GM21717 (cell line): ENCODE data around the gene CD72.

Experiments
- ATAC-seq: cut with Tn5 transposase; IDR thresholded peaks from one replicate; pipeline ENCODE4 v1.9.1; 2021; ENCODE audit warnings: mild to moderate bottlenecking, moderate library complexity; ENCODE audit not compliant: unreplicated experiment

Gene CD72, protein sequence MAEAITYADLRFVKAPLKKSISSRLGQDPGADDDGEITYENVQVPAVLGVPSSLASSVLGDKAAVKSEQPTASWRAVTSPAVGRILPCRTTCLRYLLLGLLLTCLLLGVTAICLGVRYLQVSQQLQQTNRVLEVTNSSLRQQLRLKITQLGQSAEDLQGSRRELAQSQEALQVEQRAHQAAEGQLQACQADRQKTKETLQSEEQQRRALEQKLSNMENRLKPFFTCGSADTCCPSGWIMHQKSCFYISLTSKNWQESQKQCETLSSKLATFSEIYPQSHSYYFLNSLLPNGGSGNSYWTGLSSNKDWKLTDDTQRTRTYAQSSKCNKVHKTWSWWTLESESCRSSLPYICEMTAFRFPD

DNA sequence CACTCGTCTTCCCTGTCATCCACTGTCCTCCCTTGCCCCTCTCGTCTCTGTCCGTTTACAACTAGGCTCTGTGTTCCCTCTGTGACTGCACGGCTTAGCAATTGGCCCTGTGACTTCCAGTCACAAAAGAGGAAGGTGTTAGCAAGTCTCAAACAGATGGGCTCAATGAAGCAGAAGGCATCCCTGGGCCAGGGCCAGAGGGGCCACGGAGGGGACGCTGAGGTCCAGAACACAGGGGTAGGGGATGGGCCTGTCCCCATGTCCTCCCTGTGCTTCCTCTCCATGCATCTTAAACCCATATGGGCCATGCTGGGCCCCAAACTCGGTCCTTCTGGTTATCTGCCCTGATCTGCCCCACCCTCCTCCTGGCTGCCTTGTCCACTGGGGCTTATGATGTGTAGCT, at the start of gene CD72:
TSS of gene CD72 (minus strand) at position 89 of the 403 bp plus-strand sequence. CDS start 110 bp downstream, outside the sequence.
- no peak for ATAC-seq

DNA sequence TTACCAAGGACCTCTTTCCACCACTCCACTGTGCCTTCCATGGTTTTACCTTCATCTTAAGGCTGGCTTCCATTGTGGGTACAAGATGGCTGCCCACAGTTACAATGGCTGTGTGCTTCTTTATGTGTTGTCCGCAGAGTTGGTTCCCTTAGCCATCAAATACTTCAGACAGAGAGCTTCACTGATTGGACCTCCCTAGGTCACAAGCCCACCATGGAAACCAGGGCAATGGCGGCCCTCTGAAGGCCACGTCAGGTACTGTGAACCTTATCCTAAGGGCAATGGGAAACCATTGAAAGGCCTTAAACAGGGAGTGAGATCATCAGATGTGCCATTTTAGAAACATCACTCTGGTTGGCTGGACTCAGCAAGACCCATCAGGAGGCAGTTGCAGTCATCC, 49.7 kb upstream of the CD72 start:
- ATAC-seq = no peak

DNA sequence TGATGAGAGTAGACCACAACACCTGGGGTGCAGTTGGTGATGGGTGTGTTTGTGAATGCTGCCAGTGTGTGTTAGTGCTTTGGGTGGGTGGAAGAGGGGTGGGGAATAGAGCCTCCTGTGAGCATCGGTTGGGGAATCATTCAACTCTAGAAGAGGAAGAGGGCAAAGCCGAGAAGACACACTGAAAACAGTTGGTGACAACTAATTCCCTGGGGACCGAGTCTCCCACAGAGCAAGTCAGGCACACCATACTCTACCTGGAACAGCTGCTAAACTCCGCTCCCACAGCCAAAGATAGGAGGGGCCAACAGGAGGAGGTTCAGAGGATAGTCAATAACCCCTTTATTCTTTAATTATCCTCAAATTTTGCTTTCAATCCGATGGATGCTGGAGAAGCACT, 48.3 kb upstream of the CD72 start:
- no peak for ATAC-seq

DNA sequence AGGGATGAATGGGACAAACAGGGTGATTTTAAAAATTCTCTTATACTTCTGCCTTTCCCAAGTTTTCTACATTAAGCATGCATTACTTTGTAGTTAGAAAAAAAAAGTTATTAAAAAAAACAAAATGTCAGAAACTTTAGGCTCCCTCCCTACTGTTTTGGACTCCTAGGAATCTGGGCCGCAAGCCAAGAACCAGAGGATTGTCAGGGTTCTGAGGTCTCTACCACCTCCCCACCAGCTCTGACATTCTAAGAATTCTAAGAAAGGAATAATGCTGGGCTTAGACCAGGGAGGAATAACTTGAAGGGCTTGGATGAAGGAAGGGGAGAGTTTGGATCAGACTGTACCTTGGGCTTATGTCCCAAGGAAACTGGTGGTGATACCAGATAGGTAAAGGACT, 47.8 kb upstream of the CD72 start:
- no peak for ATAC-seq

DNA sequence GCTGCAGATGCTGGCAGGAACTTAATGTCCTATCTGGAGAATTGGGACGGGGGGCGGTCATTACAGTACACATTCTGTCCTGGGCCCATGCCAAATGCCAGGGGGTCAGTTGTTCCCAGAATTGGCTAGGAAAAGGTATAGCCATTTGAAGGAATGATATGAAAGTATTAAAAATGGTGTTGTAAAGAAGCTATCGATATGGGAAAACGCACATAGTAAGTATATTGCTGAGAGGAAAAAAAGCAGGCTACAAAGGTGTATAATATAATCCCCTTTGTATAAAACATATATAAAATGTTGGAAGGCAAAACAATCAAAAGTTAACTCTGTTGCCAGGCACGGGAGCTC, 47.2 kb upstream of the CD72 start:
- no peak for ATAC-seq

DNA sequence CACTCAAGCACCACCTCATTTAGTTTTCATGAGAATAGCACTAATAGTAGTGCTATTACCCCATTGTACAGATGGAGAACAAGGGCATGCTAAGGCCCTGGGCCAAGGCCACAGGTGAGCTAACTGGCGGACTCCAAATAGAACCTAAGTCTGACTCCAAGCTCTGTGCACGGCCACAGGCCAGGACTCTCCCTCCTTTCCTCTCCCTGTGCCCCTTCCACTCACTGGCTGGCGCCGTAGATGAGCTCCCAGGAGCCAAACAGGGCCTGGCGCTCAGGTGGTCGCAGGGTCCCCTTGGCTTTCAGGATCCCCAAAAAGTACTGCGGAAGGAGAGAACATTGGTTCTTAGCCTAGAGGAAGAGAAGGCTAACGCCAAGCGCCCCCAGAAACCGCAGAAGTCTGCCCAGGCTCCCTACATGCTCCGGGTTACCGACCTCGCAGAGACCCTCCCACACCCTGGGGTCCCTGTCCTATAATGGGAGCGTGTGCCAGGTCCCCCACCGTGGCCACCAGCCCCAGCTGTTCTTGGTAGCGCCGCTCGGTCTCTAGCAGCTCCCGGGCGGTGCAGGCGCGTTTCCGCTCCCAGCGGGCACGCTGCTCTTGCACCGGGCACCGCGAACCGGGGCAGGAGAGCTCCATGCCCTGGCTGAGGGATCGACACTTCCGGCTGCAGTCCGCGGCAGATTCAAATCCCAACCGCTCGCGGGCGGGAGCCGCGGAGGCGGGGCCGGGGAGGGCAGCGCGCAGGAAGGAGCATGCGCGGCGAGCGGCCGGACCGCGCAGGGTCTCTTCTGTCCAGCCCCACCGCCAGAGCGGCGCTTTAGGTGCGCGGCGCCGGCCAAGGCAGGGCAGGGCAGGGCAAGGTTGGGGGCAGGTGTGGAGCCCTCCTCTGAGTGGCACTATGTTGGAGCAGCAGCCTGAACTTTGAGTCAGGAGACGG, 46.6 kb upstream of the CD72 start, which contains the start of gene ARHGEF39:
TSS of gene ARHGEF39 (minus strand) at position 665 of the 940 bp plus-strand sequence. CDS start at position 639, 26 bp downstream.
- peak; percentile 68 for ATAC-seq

DNA sequence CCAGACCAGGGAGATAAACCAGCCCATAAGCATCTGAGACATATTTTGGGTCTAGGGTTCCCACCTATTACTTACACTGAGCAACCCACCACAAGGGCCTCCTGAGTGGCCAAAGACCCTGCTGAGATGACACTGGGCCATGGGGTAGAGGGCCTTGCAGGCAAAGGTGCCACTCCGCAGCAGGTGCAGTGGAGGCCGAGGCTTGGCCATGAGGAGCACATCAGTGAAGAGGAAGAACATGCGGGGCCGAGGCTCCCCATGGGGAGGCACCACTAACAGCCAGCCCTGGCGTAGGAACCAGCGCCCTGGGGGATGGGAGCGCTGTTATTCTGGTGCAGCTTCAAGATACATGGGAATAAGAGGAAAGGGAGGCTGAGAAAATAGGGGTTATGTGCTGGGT, 44.2 kb upstream of the CD72 start:
- ATAC-seq = no peak

DNA sequence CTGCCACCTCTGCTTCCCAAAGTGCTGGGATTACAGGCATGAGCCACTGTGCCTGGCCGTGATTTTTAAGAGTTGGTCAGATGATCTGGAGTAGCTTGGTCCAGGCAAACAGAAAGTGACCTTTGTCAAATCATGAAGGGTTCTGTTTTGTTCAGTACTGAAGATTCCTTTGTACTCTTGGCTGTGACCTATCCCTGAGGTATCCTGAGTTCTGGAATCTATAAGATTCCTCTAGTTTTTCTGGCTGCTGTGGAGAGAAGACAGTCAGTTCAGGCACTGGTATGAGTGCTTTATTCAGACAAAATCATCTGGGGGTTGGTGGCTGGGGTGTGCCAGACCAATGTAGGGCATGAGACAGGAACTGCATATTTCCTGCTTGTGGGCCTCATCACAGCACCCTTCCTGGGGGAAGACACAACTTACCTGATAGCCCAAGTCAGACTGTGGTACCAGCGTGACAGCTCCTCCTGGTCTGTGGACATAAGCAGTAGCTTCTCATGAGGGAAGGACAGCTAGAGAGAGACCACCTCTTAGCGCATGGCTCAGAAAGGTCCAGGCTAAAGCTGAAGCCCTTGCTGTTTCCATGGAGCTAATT, 43.6 kb upstream of the CD72 start:
- no peak for ATAC-seq

DNA sequence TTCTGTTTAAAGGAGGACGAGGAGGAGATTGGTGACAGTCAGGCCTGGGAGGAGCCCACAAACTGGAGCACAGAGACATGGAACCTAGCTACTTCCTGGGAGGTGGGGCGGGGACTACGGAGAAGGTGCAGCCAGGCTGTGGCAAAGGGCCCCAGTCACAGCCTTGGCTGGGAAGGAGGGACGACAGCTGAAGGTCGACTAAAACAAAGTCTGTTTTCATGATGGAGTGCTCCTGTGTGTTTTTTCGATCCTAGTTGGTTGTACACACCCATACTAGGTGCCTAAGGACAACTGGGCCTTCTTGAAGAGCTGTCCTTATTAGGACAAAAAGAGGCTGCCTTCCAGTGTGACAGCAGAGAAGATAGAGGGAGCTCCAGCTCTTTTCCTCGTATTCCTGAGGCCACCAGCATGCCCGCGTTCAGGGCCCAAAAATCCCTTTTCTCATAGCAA, 42.8 kb upstream of the CD72 start:
- ATAC-seq = no peak

DNA sequence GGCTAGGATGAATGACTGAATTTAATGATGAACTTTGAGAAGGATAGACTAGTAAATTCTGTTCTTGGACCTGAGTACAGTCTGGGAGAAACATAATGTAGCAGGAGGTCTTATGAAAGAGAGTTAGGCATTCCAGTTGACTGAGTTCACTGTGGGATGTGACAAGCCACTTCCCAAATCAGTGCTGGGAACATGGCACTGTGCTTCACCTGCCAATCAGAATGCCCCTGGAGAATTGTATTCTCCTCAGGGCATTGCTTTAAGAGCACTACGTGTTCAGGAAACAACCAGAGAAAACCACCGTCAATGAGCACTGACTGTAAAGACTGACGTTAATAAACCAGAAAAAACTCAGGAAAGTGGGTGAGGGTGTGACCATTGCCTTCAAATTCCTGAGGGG, 41.1 kb upstream of the CD72 start:
- no peak for ATAC-seq

DNA sequence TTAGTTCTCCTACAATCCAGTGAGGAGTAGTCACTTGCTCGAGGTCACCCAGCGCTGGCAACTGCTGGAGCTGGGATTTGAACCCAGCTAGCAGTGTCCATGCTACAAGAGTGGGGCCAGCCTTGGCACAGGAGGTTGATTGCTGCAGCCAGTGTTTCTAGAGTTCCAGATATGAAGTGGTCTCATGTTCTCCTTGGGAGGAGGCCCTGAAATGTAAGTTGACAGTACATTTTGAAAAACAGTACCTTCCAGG, 40.7 kb upstream of the CD72 start:
- no peak for ATAC-seq

DNA sequence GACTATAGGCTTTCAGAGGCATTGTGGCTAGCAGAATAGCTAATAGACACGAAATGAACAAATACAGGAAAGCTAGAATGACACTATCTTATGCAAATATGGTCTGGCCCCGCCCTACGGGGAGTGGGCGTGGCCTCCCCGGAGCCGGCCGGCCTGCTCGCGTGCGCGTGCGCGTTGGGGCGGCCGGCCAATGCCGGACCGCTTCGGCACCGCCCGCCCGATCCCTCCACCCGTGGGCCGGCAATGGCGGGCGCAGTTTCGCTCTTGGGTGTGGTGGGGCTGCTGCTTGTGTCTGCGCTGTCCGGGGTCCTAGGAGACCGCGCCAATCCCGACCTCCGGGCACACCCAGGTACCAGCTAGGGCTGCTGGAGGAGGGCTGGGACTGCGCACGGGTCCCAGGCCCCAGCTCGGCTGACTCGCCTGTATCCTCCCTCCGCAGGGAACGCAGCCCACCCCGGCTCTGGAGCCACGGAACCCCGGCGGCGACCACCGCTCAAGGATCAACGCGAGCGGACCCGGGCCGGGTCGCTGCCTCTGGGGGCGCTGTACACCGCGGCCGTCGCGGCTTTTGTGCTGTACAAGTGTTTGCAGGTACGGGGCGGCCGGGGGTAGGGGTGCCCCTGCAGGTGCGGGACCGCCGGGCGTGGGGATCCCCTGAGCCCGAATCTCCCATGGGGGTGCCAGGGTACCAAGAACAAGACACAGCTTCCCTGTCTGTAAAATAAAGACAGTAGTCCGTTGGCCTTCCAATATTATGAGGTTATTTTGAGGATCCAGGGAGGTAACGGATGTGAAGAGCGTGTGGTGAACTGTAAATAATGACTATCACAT, 40.1 kb upstream of the CD72 start, which contains the start of gene CCDC107:
TSS of gene CCDC107 (plus strand) at position 156 of the 831 bp plus-strand sequence. CDS start at position 244, 88 bp downstream.
- peak; percentile 53 for ATAC-seq

DNA sequence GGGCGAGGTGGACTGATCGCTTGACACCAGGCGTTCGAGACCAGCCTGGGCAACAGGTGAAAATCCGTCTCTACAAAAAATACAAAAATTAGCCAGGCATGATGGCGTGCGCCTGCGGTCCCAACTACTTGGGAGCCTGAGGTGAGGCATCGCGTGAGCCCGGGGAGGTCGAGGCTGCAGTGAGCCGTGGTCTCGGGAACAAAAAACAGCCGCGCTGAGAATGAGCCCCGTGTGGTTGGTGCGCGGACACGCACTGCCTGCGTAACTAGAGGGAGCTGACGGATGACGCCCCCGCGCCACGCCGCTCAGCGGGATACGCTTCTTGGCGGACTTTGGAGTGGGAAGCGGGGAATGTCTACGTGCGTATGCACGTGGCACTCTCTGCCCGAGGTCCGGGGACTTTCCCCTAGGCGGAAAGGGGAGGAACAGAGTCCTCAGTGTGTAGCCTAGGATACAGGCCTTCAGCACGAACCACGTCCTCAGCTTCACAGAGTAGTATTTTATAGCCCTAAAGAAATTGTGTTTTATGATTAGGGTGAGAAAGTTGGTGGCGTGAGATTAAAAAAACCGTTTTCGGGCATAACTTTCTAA, 39.4 kb upstream of the CD72 start, which contains the start of gene RMRP:
TSS of gene RMRP (minus strand) at position 474 of the 591 bp plus-strand sequence.
- ATAC-seq = peak; percentile 87

DNA sequence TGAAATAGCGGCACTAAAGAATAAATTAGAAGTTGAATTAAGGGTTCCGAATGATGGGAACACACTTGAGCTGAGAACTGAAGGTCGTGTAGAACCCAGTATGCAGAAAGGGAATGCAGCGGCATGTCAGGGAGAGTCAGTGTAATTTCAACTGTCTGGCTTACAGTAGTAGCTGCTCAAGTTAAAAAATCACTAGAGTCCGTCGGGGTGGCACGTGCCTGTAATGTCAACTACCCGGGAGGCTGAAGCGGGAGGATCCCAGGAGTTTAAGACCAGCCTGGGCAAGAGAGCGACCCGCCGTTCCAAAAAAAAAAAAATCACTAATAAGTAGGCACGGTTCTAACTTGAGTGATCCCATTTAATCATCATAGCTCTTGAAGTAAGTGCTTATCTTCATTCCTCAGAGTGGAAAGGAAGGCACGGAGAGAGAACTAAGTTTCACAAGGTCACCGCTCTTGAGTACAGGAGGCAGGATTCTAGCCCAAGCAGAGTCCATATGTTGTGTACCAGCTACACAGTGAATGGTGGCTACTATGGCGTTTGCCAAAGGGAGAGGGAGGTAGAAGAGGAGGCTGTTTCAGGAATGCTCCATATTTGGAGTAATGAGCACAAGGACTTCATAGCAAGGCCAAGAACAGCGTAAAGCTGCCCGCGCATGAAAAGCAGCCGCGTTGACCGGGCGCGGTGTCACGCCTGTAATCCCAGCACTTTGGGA, 38.8 kb upstream of the CD72 start:
- no peak for ATAC-seq

DNA sequence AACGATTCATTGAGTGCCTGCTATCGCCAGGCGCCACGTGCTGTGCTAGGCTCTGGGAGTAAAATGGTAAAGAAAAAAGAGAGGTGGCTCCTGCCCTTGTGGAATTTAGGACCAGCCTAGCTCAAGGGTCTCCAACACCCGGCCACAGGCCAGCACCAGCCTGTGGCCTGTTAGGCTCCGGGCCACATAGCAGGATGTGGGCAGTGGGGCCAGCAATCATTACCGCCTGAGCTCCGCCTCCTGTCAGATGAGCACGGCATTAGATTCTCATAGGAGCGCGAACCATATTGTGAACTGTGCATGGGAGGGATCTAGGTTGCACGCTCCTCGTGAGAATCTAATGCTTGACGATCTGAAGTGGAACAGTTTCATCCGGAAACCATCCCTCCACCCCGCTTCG, 38.1 kb upstream of the CD72 start:
- ATAC-seq = no peak

DNA sequence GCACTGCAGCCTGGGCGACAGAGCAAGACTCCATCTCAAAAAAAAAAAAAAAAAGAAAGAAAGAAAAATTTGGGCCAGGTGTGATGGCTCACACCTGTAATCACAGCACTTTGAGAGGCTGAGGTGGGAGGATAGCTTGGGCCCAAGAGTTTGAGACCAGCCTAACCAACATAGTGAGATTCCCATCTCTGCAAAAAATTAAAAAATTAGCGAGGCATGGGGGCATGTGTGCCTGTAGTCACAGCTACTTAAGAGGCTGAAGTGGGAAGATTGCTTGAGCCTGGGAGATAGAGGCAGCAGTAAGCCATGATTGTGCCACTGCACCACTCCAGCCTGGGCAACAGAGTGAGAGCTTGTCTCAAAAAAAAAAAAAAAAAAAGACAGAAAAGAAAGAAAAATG, 35.4 kb upstream of the CD72 start:
- ATAC-seq = no peak

DNA sequence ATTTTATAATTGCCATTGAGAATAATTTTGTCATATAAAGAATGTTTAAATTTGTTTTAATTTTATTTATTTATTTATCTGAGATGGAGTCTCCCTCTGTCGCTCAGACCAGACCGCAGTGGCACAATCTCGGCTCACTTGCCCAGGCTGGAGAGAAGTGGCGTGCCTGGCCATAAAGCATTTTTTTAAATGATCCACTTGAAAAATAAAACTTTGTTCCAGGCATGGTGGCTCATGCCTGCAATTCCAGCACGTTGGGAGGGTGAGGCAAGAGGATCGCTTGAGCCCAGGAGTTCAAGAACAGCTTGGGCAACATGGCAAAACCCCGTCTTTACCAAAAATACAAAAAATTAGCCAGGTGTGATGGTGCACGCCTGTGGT, 34.6 kb upstream of the CD72 start:
- ATAC-seq = no peak

DNA sequence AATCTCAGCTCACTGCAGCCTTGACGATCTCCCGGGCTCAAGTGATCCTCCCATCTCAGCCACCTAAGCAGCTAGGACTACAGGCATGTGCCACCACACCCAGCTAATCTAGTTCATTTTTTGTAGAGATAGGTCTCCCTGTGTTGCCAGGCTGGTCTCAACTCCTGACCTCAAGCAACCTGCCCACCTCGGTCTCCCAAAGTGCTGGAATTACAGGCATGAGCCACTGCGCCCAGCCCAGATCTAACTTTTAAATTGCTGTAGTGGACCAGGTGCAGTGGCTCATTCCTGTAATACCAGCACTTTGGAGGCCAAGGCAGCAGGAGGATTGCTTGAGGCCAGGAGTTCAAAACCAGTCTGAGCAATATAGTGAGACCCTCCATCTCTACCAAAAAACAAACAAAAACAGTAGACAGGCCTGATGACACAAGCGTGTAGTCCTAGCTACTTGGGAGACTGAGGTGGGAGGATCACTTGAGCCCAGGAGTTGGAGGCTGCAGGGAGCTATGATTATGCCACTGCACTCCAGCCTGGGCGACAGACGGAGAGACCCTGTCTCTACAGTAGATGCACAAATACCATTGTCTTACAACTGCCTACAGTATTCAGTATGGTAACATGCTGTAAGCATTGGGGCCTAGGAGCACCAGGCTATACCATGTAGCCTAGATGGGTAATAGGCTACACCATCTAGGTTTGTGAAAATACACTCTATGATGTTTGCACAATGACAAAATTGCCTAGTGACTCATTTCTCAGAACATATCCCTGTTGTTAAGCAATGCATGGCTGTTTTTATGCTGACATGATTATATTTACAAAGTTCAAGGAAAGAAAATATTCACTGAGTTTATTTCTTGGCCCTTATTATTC, 34.0 kb upstream of the CD72 start:
- ATAC-seq = no peak
